HepG2 (cell line): ENCODE results near the gene PTGES3. TPM values are rescaled to one million over a fixed set of nuclear protein-coding genes. Genes with fewer than 3 reads are reported as not detected.
A peak's percentile ranks its signal among the peaks of the same experiment; 100 is the strongest.

ENCODE experiments used
- ELF3 ChIP-seq: IDR thresholded peaks from 2 replicates; pipeline ENCODE4 v1.6.1; 2016; ENCODE audit warnings: missing genetic modification reagents, missing compliant biosample characterization
- FOSL1 ChIP-seq: sonication (generic); formaldehyde crosslinking; IDR thresholded peaks from 2 replicates; pipeline ENCODE4 v1.9.0; 2021; ENCODE audit warnings: missing genetic modification reagents, borderline replicate concordance
- IKZF1 ChIP-seq: fragments of 450-650 bp; IDR thresholded peaks from 2 replicates; pipeline ENCODE4 v1.7.1; 2016
- MTERF4 ChIP-seq: sonication (generic); formaldehyde crosslinking; IDR thresholded peaks from 2 replicates; pipeline ENCODE4 v1.8.0; 2023; ENCODE audit warnings: mild to moderate bottlenecking, missing genetic modification reagents
- PITX1 ChIP-seq: sonication (generic); formaldehyde crosslinking; IDR thresholded peaks from 2 replicates; pipeline ENCODE4 v1.5.1; 2020; ENCODE audit warnings: mild to moderate bottlenecking, missing genetic modification reagents
- SPEN ChIP-seq: sonication (generic); formaldehyde crosslinking; IDR thresholded peaks from 2 replicates; pipeline ENCODE4 v1.5.1; 2020; ENCODE audit warnings: low read depth, mild to moderate bottlenecking, missing genetic modification reagents
- SRSF4 ChIP-seq: fragments of 200-400 bp; formaldehyde crosslinking; IDR thresholded peaks from one replicate; pipeline ENCODE4 v1.6.1; 2018; ENCODE audit warnings: mild to moderate bottlenecking, low read depth, low read length, moderate library complexity; ENCODE audit not compliant: poor library complexity, severe bottlenecking
- TAF1 ChIP-seq: sonication (generic); formaldehyde crosslinking; IDR thresholded peaks from 2 replicates; pipeline ENCODE4 v1.4.0; 2020; ENCODE audit warnings: missing genetic modification reagents
- TARDBP ChIP-seq: sonication (generic); formaldehyde crosslinking; IDR thresholded peaks from 2 replicates; pipeline ENCODE4 v1.8.0; 2022; ENCODE audit warnings: mild to moderate bottlenecking, missing genetic modification reagents
- ZBTB4 ChIP-seq: sonication (generic); formaldehyde crosslinking; IDR thresholded peaks from 2 replicates; pipeline ENCODE4 v1.4.0; 2020; ENCODE audit warnings: missing genetic modification reagents, mild to moderate bottlenecking, borderline replicate concordance
- ZNF383 ChIP-seq: sonication (generic); formaldehyde crosslinking; IDR thresholded peaks from 2 replicates; pipeline ENCODE4 v1.4.0; 2020; ENCODE audit warnings: missing genetic modification reagents, mild to moderate bottlenecking, borderline replicate concordance
- ZNF484 ChIP-seq: sonication (generic); formaldehyde crosslinking; IDR thresholded peaks from 2 replicates; pipeline ENCODE4 v1.5.1; 2020; ENCODE audit warnings: mild to moderate bottlenecking, low read depth, missing genetic modification reagents, borderline replicate concordance
- polyA plus RNA-seq, 8 experiments: library from polyadenylated mRNA; depleted of rRNA in 3 of 8; stranded (reverse) in 7 of 8; unstranded in 1 of 8; fragments of >200 nt; fragmentation: Illumina TruSeq in 4 of 8; extraction: Trizol in 4 of 8; gene quantifications; 2 replicates each; pipeline versions ENCODE4 v1.2.1 to v1.2.3, GENCODE V29; 2011 to 2016; ENCODE audit warnings: low read depth in 4 of 8, missing spikeins in 1 of 8, mixed read lengths in 1 of 8; ENCODE audit not compliant: insufficient read depth in 1 of 8
- total RNA-seq, 5 experiments: library from RNA; depleted of rRNA; stranded (reverse); fragments of >200 nt; fragmentation: Illumina TruSeq; extraction: Trizol; gene quantifications; 2 replicates each; pipeline ENCODE4 v1.2.3, GENCODE V29; 2016; ENCODE audit warnings: low read depth in 1 of 5
- TF ChIP-seq, protein P1 (sequence below): sonication (generic); formaldehyde crosslinking; IDR thresholded peaks from 2 replicates; pipeline ENCODE4 v1.4.0; 2020; ENCODE audit warnings: mild to moderate bottlenecking, missing genetic modification reagents
- TF ChIP-seq, protein P2 (sequence below): sonication (generic); formaldehyde crosslinking; IDR thresholded peaks from one replicate; pipeline ENCODE4 v1.5.1; 2020; ENCODE audit warnings: mild to moderate bottlenecking, missing genetic modification reagents; ENCODE audit errors: not compliant biosample characterization

PTGES3 gene
- total and polyA plus RNA-seq, 2 of the 13 experiments (the other 11 are each of a cell fraction or from before 2014, with no cell fraction given) = 54.4 to 159 TPM

- TF ChIP-seq, protein P1, sequence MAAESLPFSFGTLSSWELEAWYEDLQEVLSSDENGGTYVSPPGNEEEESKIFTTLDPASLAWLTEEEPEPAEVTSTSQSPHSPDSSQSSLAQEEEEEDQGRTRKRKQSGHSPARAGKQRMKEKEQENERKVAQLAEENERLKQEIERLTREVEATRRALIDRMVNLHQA (CRISPR knock-in tag) = no peak
- TF ChIP-seq IKZF1 (no peak), ZBTB4 (CRISPR knock-in tag) (peak; percentile 88; the same call in 1 of the 2 replicates), SRSF4 (no peak), SPEN (CRISPR knock-in tag) (peak; percentile 98), TARDBP (CRISPR knock-in tag) (peak; percentile 85), ZNF383 (no peak), MTERF4 (CRISPR knock-in tag) (peak; percentile 84; the same call in 1 of the 2 replicates), ELF3 (CRISPR knock-in tag) (peak; percentile 88), FOSL1 (CRISPR knock-in tag) (no peak), PITX1 (CRISPR knock-in tag) (peak; percentile 78), TAF1 (CRISPR knock-in tag) (peak; percentile 98), ZNF484 (CRISPR knock-in tag) (no peak)
- TF ChIP-seq, protein P2, sequence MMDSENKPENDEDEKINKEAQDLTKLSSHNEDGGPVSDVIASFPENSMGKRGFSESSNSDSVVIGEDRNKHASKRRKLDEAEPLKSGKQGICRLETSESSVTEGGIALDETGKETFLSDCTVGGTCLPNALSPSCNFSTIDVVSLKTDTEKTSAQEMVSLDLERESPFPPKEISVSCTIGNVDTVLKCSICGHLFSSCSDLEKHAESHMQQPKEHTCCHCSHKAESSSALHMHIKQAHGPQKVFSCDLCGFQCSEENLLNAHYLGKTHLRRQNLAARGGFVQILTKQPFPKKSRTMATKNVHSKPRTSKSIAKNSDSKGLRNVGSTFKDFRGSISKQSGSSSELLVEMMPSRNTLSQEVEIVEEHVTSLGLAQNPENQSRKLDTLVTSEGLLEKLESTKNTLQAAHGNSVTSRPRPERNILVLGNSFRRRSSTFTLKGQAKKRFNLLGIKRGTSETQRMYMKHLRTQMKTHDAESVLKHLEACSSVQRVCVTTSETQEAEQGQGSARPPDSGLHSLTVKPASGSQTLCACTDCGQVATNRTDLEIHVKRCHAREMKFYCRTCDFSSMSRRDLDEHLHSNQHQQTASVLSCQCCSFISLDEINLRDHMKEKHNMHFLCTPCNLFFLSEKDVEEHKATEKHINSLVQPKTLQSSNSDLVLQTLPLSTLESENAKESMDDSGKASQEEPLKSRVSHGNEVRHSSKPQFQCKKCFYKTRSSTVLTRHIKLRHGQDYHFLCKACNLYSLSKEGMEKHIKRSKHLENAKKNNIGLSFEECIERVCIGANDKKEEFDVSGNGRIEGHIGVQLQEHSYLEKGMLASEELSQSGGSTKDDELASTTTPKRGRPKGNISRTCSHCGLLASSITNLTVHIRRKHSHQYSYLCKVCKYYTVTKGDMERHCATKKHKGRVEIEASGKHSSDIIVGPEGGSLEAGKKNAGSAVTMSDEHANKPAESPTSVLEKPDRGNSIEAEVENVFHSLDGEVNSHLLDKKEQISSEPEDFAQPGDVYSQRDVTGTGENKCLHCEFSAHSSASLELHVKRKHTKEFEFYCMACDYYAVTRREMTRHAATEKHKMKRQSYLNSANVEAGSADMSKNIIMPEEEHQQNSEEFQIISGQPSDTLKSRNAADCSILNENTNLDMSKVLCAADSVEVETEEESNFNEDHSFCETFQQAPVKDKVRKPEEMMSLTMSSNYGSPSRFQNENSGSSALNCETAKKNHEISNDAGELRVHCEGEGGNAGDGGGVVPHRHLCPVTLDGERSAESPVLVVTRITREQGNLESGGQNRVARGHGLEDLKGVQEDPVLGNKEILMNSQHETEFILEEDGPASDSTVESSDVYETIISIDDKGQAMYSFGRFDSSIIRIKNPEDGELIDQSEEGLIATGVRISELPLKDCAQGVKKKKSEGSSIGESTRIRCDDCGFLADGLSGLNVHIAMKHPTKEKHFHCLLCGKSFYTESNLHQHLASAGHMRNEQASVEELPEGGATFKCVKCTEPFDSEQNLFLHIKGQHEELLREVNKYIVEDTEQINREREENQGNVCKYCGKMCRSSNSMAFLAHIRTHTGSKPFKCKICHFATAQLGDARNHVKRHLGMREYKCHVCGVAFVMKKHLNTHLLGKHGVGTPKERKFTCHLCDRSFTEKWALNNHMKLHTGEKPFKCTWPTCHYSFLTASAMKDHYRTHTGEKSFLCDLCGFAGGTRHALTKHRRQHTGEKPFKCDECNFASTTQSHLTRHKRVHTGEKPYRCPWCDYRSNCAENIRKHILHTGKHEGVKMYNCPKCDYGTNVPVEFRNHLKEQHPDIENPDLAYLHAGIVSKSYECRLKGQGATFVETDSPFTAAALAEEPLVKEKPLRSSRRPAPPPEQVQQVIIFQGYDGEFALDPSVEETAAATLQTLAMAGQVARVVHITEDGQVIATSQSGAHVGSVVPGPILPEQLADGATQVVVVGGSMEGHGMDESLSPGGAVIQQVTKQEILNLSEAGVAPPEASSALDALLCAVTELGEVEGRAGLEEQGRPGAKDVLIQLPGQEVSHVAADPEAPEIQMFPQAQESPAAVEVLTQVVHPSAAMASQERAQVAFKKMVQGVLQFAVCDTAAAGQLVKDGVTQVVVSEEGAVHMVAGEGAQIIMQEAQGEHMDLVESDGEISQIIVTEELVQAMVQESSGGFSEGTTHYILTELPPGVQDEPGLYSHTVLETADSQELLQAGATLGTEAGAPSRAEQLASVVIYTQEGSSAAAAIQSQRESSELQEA (CRISPR knock-in tag) = no peak
Observed at GRCh38 chr12:56724972-56725722, 37.1 kb upstream of the PTGES3 start, which contains the start of gene NACA (continued).
